ENCODE results near the gene TIAM1.

DNA sequence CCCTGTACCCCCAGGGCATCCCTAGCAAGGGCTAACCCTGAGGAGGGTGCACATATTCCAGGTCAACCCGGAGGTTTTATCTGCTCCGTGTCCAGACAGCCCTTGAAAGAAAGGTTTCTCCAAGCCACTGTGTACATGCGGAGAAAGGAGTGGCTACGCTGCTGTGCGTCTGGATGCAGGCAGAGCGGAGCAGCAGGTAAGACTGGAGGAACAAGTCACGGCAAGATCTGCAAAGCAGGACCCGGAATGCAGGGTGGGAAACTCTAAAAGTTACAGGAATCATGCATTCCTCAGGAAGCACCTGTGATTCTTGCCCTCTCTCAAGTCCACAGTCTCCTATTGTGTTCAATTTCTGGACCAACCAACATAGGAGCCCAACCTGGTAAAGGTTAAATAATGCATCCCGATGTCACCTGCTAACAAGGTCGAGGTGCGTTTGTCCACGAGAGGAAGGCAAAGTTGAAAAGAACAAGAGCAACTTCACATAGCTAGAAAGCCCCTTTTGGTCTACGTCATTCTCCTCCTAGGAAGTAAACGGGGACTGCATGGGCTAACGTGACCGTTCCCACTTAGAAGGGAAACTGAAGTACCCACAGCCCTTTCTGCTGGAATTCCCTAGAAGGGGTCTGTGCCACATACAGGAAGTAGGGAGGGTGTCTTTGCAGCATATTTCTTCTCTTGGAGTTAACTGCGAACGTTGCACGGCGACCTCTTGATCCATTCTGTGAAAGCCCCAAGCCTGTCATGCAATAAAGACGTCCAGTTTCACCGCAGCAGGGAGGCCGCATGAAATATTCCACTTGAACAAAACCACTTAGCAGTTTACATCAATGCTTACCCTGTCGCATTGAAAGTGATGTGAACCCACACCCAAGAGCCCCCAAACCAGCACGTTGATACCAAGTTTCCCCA, 5.8 kb downstream of the TIAM1 start:
- TF ChIP-seq SREBF2 (IDR thresholded peaks at IDR 0.05), result no peak
- TF ChIP-seq POLR2A (IDR thresholded peaks at IDR 0.05; ENCODE audit: low read length), result no peak
- no peak for TF ChIP-seq RFX5 (IDR thresholded peaks at IDR 0.05)
- TF ChIP-seq, protein P1, sequence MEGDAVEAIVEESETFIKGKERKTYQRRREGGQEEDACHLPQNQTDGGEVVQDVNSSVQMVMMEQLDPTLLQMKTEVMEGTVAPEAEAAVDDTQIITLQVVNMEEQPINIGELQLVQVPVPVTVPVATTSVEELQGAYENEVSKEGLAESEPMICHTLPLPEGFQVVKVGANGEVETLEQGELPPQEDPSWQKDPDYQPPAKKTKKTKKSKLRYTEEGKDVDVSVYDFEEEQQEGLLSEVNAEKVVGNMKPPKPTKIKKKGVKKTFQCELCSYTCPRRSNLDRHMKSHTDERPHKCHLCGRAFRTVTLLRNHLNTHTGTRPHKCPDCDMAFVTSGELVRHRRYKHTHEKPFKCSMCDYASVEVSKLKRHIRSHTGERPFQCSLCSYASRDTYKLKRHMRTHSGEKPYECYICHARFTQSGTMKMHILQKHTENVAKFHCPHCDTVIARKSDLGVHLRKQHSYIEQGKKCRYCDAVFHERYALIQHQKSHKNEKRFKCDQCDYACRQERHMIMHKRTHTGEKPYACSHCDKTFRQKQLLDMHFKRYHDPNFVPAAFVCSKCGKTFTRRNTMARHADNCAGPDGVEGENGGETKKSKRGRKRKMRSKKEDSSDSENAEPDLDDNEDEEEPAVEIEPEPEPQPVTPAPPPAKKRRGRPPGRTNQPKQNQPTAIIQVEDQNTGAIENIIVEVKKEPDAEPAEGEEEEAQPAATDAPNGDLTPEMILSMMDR (IDR thresholded peaks at IDR 0.05), result no peak
- TF ChIP-seq NR3C1 (IDR thresholded peaks at IDR 0.05), result no peak
- no peak for TF ChIP-seq EP300 (IDR thresholded peaks at IDR 0.05)
- no peak for TF ChIP-seq MAZ (IDR thresholded peaks at IDR 0.05; ENCODE audit: borderline replicate concordance, low read depth, low read length)
- TF ChIP-seq RARB (CRISPR knock-in tag; IDR thresholded peaks at IDR 0.05), result no peak
- TF ChIP-seq CBX8 (IDR thresholded peaks at IDR 0.05), result no peak
- no peak for TF ChIP-seq BHLHE40 (IDR thresholded peaks at IDR 0.05; ENCODE audit: low read depth, low read length)
- TF ChIP-seq HDAC2 (IDR thresholded peaks at IDR 0.05), result no peak
- TF ChIP-seq, protein P2, sequence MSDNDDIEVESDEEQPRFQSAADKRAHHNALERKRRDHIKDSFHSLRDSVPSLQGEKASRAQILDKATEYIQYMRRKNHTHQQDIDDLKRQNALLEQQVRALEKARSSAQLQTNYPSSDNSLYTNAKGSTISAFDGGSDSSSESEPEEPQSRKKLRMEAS (IDR thresholded peaks at IDR 0.05), result no peak
- TF ChIP-seq, protein P3, sequence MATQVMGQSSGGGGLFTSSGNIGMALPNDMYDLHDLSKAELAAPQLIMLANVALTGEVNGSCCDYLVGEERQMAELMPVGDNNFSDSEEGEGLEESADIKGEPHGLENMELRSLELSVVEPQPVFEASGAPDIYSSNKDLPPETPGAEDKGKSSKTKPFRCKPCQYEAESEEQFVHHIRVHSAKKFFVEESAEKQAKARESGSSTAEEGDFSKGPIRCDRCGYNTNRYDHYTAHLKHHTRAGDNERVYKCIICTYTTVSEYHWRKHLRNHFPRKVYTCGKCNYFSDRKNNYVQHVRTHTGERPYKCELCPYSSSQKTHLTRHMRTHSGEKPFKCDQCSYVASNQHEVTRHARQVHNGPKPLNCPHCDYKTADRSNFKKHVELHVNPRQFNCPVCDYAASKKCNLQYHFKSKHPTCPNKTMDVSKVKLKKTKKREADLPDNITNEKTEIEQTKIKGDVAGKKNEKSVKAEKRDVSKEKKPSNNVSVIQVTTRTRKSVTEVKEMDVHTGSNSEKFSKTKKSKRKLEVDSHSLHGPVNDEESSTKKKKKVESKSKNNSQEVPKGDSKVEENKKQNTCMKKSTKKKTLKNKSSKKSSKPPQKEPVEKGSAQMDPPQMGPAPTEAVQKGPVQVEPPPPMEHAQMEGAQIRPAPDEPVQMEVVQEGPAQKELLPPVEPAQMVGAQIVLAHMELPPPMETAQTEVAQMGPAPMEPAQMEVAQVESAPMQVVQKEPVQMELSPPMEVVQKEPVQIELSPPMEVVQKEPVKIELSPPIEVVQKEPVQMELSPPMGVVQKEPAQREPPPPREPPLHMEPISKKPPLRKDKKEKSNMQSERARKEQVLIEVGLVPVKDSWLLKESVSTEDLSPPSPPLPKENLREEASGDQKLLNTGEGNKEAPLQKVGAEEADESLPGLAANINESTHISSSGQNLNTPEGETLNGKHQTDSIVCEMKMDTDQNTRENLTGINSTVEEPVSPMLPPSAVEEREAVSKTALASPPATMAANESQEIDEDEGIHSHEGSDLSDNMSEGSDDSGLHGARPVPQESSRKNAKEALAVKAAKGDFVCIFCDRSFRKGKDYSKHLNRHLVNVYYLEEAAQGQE (IDR thresholded peaks at IDR 0.05), result no peak
- TF ChIP-seq, protein P4, sequence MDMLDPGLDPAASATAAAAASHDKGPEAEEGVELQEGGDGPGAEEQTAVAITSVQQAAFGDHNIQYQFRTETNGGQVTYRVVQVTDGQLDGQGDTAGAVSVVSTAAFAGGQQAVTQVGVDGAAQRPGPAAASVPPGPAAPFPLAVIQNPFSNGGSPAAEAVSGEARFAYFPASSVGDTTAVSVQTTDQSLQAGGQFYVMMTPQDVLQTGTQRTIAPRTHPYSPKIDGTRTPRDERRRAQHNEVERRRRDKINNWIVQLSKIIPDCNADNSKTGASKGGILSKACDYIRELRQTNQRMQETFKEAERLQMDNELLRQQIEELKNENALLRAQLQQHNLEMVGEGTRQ (IDR thresholded peaks at IDR 0.05), result no peak
